ENCODE measurements around the gene HS2ST1. TPM values are rescaled to one million over a fixed set of nuclear protein-coding genes. Genes with fewer than 3 reads are reported as not detected.

Gene HS2ST1
- total and polyA plus RNA-seq, 2 experiments from 2014 or later: 6.7 to 17.1 TPM

DNA sequence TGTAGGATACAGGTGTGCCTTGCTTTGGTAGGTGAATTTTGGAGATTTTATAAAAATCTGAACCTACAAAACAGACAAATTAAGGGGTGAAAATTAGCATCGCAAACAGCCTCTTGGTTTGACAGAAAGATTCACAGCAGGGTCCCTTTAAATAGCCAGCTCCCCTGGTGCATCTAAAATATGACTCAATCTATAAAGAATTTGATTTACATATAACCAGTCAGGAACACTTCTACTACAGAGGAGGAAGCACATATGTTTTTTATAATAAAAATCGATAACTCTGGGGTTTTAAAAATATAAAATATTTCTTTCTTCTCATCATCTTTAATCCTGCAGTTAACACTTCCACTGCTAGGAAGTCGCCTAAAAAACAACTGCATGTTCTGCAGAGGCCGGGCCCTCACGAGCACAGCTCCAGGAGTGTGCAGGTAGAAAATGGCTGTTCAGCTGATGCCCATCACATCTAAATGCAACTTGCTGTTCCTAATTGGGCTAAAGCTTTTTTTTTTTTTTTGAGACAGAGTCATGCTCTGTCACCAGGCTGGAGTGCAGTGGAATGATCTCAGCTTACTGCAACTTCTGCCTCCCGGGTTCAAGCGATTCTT, 203.4 kb downstream of the HS2ST1 start:
- H3K9me3 Mint-ChIP-seq: no peaks in the 10 kb centered on the region
- no peaks in the 10 kb centered on the region for H4K20me1 ChIP-seq (replicated peaks; ENCODE audit: insufficient read depth)
- no peaks in the 10 kb centered on the region; the same call in 2 of the 3 replicates for H3K36me3 Mint-ChIP-seq (ENCODE audit: low read depth)
- peaks cover 4% of the 10 kb centered on the region; the same call in 1 of the 2 replicates for H3K9me2 ChIP-seq (ENCODE audit: insufficient read depth)
- no peak overlapping the region for H3K4me2 ChIP-seq
- H2AFZ ChIP-seq: no peak overlapping the region
- peaks cover 17% of the 10 kb centered on the region for H3K4me1 Mint-ChIP-seq
- ATAC-seq: no peak
- no peak overlapping the region for H3K27ac ChIP-seq (ENCODE audit: low read depth)
- H3F3A ChIP-seq (replicated peaks; ENCODE audit: low read depth): no peaks in the 10 kb centered on the region; the same call in 1 of the 2 replicates
- no peaks in the 10 kb centered on the region for H3K36me3 ChIP-seq (ENCODE audit: insufficient read depth)
- H3K27ac Mint-ChIP-seq: no peak overlapping the region
- H3K4me3 ChIP-seq: no peak overlapping the region
- DNase-seq (ENCODE audit: low spot score): no peak
- H3K4me1 ChIP-seq (ENCODE audit: insufficient read depth): peaks cover 7% of the 10 kb centered on the region; the same call in 1 of the 2 replicates
- H3K27me3 Mint-ChIP-seq (ENCODE audit: insufficient read depth, low read depth, poor library complexity): peaks cover 9% of the 10 kb centered on the region
- no peaks in the 10 kb centered on the region for H3K27me3 ChIP-seq (ENCODE audit: insufficient read depth)
- no peak overlapping the region for H3K4me3 Mint-ChIP-seq
- H3K79me2 ChIP-seq (replicated peaks; ENCODE audit: insufficient read depth): no peaks in the 10 kb centered on the region
- TF ChIP-seq ZNF331 (CRISPR knock-in tag; IDR thresholded peaks at IDR 0.05; ENCODE audit: low read depth): no peak
- TF ChIP-seq POLR2AphosphoS5 (IDR thresholded peaks at IDR 0.05; ENCODE audit: low read depth): no peak
- TF ChIP-seq EZH2 (IDR thresholded peaks at IDR 0.05; ENCODE audit: low read depth, unreplicated experiment): no peak
- TF ChIP-seq, protein P1, sequence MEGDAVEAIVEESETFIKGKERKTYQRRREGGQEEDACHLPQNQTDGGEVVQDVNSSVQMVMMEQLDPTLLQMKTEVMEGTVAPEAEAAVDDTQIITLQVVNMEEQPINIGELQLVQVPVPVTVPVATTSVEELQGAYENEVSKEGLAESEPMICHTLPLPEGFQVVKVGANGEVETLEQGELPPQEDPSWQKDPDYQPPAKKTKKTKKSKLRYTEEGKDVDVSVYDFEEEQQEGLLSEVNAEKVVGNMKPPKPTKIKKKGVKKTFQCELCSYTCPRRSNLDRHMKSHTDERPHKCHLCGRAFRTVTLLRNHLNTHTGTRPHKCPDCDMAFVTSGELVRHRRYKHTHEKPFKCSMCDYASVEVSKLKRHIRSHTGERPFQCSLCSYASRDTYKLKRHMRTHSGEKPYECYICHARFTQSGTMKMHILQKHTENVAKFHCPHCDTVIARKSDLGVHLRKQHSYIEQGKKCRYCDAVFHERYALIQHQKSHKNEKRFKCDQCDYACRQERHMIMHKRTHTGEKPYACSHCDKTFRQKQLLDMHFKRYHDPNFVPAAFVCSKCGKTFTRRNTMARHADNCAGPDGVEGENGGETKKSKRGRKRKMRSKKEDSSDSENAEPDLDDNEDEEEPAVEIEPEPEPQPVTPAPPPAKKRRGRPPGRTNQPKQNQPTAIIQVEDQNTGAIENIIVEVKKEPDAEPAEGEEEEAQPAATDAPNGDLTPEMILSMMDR (conservative IDR thresholded peaks at IDR 0.05; ENCODE audit: low read depth in 2 of 2): no peak
- TF ChIP-seq ZNF462 (CRISPR knock-in tag; IDR thresholded peaks at IDR 0.05): no peak
- no peak for TF ChIP-seq NANOG (IDR thresholded peaks at IDR 0.05; ENCODE audit: borderline replicate concordance)
- TF ChIP-seq JUNB (IDR thresholded peaks at IDR 0.05; ENCODE audit: unreplicated experiment): no peak
- TF ChIP-seq, protein P2, sequence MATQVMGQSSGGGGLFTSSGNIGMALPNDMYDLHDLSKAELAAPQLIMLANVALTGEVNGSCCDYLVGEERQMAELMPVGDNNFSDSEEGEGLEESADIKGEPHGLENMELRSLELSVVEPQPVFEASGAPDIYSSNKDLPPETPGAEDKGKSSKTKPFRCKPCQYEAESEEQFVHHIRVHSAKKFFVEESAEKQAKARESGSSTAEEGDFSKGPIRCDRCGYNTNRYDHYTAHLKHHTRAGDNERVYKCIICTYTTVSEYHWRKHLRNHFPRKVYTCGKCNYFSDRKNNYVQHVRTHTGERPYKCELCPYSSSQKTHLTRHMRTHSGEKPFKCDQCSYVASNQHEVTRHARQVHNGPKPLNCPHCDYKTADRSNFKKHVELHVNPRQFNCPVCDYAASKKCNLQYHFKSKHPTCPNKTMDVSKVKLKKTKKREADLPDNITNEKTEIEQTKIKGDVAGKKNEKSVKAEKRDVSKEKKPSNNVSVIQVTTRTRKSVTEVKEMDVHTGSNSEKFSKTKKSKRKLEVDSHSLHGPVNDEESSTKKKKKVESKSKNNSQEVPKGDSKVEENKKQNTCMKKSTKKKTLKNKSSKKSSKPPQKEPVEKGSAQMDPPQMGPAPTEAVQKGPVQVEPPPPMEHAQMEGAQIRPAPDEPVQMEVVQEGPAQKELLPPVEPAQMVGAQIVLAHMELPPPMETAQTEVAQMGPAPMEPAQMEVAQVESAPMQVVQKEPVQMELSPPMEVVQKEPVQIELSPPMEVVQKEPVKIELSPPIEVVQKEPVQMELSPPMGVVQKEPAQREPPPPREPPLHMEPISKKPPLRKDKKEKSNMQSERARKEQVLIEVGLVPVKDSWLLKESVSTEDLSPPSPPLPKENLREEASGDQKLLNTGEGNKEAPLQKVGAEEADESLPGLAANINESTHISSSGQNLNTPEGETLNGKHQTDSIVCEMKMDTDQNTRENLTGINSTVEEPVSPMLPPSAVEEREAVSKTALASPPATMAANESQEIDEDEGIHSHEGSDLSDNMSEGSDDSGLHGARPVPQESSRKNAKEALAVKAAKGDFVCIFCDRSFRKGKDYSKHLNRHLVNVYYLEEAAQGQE (IDR thresholded peaks at IDR 0.05; ENCODE audit: unreplicated experiment): no peak
- no peak for TF ChIP-seq STAT1 (IDR thresholded peaks at IDR 0.05; ENCODE audit: unreplicated experiment)
- no peak for TF ChIP-seq EZH2phosphoT487 (IDR thresholded peaks at IDR 0.05; ENCODE audit: unreplicated experiment)
- TF ChIP-seq ZNF114 (CRISPR knock-in tag; IDR thresholded peaks at IDR 0.05): no peak
- TF ChIP-seq, protein P3, sequence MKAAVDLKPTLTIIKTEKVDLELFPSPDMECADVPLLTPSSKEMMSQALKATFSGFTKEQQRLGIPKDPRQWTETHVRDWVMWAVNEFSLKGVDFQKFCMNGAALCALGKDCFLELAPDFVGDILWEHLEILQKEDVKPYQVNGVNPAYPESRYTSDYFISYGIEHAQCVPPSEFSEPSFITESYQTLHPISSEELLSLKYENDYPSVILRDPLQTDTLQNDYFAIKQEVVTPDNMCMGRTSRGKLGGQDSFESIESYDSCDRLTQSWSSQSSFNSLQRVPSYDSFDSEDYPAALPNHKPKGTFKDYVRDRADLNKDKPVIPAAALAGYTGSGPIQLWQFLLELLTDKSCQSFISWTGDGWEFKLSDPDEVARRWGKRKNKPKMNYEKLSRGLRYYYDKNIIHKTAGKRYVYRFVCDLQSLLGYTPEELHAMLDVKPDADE (IDR thresholded peaks at IDR 0.05): no peak
- no peak for TF ChIP-seq CREB1 (CRISPR knock-in tag; IDR thresholded peaks at IDR 0.05; ENCODE audit: low read depth)
